Neural crest cell (in vitro differentiated cells): ENCODE measurements around the gene MAP4K2. TPM values are rescaled to one million over a fixed set of nuclear protein-coding genes. Genes with fewer than 3 reads are reported as not detected.

ENCODE experiments used
- DNase-seq: peaks from one replicate; pipeline ENCODE4 v3.0.0; 2021; ENCODE audit warnings: low read depth, mixed read lengths, low spot score
- H3K27ac Mint-ChIP-seq: one replicate; pipeline ENCODE4 v1.8.0; 2021; ENCODE audit warnings: mild to moderate bottlenecking, mixed read lengths; ENCODE audit not compliant: unreplicated experiment
- H3K27me3 Mint-ChIP-seq: 2 replicates; pipeline ENCODE4 v1.8.0; 2021; ENCODE audit warnings: low read depth, mild to moderate bottlenecking, mixed read lengths
- H3K36me3 Mint-ChIP-seq: 2 replicates; pipeline ENCODE4 v1.8.0; 2021; ENCODE audit warnings: low read depth, mild to moderate bottlenecking, mixed read lengths
- H3K4me1 Mint-ChIP-seq: 2 replicates; pipeline ENCODE4 v1.8.0; 2021; ENCODE audit warnings: mixed read lengths
- H3K4me3 Mint-ChIP-seq: one replicate; pipeline ENCODE4 v1.8.0; 2021; ENCODE audit warnings: mild to moderate bottlenecking, mixed read lengths
- H3K9me3 Mint-ChIP-seq: 2 replicates; pipeline ENCODE4 v1.8.0; 2021; ENCODE audit warnings: mixed read lengths
- CTCF ChIP-seq: fragments of 200-600 bp; sonication (generic); conservative IDR thresholded peaks from 2 replicates; pipeline ENCODE4 v1.5.0; 2021; ENCODE audit warnings: antibody characterized with exemption, mild to moderate bottlenecking
- total RNA-seq: library from RNA; stranded (reverse); gene quantifications from 2 replicates; pipeline ENCODE4 v1.2.1, GENCODE V29; 2021

Gene MAP4K2
- total RNA-seq, 1 donor from 2014 or later, result 14.6 TPM

DNA sequence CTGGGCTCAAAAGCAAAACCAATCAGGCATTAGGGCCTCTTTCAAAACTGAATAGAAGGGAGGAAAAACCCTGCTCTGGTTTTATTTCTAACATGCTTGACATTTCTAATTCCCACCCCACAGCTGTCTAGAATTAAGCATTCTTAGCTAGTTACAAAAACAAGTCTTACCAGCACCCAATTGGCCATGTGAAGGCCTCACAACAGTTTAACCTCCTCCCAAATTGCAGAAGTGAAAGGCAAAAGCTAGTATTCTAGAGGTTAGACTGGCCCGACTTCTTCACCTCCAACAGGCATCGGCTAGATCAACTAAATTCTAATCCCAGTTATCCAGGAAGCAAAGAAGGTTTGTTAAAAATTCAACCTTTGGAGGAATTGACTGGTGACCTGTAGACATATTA is 31.2 kb downstream of the MAP4K2 start:
- peaks cover 69% of the 10 kb centered on the region for H3K36me3 Mint-ChIP-seq
- peaks cover 2% of the 10 kb centered on the region for H3K27me3 Mint-ChIP-seq
- H3K9me3 Mint-ChIP-seq, result no peaks in the 10 kb centered on the region
- TF ChIP-seq CTCF, result no peak
- peak overlapping the region; percentile 56 for H3K4me3 Mint-ChIP-seq
- peaks cover 57% of the 10 kb centered on the region for H3K4me1 Mint-ChIP-seq
- DNase-seq, result no peak
- no peak overlapping the region for H3K27ac Mint-ChIP-seq

DNA sequence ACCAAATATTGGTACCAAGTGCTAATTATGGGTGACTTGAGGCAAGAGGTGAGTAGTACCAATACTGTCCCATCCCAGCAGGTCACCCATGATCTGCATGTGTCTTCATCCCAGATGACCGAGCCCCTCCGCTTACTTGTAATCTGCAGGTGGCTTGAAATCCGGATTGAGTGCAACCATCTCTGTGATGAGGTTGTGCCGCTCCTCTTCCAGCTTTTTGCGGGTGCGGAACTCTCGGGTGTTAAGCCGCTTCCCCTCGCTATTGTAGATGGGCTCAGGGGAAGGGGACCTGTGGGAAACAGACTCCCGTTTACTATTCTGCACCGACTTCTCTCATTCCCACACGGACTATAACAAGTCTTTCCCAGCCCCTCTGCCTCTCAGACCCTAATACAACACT is 32.9 kb downstream of the MAP4K2 start:
- peaks cover 63% of the 10 kb centered on the region for H3K36me3 Mint-ChIP-seq

GRCh38 chr11:64769283-64769682 is 33.7 kb downstream of the MAP4K2 start:
- Mint-ChIP-seq H3K27ac (no peak overlapping the region), H3K4me1 (peaks cover 49% of the 10 kb centered on the region), H3K9me3 (no peaks in the 10 kb centered on the region), H3K27me3 (peaks cover 2% of the 10 kb centered on the region), H3K4me3 (peak overlapping the region; percentile 45), H3K36me3 (peaks cover 66% of the 10 kb centered on the region)
- DNase-seq, result no peak
- TF ChIP-seq CTCF, result no peak

More for the DNA sequence above, 32.9 kb downstream of the MAP4K2 start:
- peak overlapping the region; percentile 5 for H3K4me3 Mint-ChIP-seq
- H3K27ac Mint-ChIP-seq, result no peak overlapping the region
- H3K4me1 Mint-ChIP-seq, result peaks cover 45% of the 10 kb centered on the region
- H3K9me3 Mint-ChIP-seq, result no peaks in the 10 kb centered on the region
- H3K27me3 Mint-ChIP-seq, result peaks cover 2% of the 10 kb centered on the region
- no peak for DNase-seq
- no peak for TF ChIP-seq CTCF

GRCh38 chr11:64768300-64768694 is 34.7 kb downstream of the MAP4K2 start:
- DNase-seq, result no peak
- Mint-ChIP-seq H3K27me3 (peaks cover 2% of the 10 kb centered on the region), H3K4me3 (peak overlapping the region; percentile 58), H3K36me3 (peaks cover 64% of the 10 kb centered on the region), H3K27ac (no peak overlapping the region), H3K9me3 (no peaks in the 10 kb centered on the region), H3K4me1 (peaks cover 51% of the 10 kb centered on the region)
- TF ChIP-seq CTCF, result no peak

DNA sequence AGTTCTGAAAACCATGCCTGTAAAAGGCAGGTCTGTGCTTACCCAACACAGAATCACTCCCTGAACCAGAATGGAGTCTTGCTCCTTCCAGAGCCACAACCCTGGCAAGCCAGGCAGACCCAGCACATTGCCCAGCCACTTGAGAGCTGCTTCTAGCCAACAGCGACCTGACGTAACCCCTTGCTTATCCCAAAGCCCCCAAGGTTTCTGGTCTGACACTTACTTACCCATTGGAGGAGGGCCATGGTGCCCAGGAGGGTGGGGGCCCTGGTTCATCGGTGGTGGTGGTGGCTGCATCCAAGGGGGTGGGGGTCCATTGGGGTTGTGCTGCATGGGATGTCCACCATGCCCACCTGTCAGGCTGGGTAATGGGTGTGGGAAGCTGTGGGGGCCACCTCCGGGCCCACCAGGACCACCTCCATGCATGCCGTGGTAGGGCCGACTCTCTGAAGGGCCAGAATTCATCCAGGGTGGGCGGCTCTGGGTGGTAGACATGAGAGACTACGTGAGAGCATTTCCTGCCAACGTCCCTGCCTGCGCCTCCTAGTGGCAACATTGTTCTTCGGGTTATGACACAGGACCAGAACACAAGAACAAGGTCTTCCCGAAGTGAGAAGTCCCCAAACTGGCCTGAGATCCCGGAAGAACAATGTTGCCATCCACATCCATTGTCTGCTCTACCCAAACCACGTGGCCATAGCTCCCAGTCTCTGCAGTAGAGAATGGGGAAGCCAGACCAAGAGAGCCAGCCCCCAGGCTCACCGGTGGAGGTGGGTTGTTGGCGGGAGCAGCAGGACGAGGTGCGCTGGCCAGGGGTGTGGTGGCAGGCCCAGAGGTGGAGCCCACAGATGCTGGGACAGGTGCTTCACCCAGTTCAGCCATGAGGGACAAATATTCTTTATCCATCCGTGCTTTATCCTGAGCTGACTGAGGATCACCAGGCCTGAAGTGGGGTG is 35.4 kb downstream of the MAP4K2 start:
- Mint-ChIP-seq H3K9me3 (no peaks in the 10 kb centered on the region), H3K27me3 (peaks cover 4% of the 10 kb centered on the region), H3K27ac (no peak overlapping the region), H3K4me1 (peaks cover 54% of the 10 kb centered on the region), H3K36me3 (peaks cover 61% of the 10 kb centered on the region), H3K4me3 (peak overlapping the region; percentile 78)
- peak; percentile 81 for TF ChIP-seq CTCF
- DNase-seq, result peak; percentile 86
